ENCODE data around the gene LAMC2.
"Not testable (repeated sequence)": the region's sequence is repeated elsewhere in the genome, so short reads cannot be mapped to it uniquely, and the experiment has no call there.

Gene LAMC2

DNA sequence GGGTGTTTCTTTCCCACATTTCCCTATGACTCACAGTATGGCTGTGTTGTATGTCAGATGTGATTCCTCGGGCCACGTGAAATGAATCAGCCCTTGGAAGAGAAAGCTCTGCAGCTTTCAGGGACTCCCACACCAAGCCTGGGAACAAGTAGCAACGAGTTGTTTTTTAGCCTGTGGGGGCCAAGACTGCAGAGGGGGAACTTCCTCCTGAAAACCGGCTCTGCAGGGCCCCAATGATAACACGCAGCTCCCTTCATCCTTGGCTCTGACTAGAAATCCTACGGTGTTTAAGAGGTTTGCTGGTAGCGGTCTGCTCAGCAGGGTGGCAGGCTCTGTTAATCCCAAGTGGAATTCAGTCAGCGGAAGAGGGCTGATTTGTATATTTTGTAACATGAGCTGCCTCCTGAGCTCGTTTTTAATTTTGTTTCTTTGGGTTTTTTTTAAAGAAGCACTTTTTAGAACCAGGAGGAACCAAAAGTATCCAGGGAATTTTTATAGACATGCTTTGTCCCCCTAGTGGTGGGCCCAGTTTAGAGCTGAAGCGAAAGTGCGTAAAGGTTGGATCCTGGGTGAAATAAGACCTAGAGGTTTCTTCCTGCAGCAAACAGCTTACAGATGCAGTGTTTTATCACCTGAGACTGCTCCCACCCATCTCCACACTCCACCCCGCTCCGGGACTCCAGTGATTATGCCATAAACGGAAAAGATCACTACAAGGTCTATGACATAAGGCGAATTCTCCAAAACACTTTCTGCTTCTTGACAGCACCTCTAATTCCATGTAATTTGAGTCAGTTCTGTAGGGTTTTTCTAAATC, 48.8 kb downstream of the LAMC2 start:
- peak; percentile 90 for DNase-seq (ENCODE audit: low read depth, low spot score)
- peak overlapping the region; percentile 84 for H3K27ac ChIP-seq

DNA sequence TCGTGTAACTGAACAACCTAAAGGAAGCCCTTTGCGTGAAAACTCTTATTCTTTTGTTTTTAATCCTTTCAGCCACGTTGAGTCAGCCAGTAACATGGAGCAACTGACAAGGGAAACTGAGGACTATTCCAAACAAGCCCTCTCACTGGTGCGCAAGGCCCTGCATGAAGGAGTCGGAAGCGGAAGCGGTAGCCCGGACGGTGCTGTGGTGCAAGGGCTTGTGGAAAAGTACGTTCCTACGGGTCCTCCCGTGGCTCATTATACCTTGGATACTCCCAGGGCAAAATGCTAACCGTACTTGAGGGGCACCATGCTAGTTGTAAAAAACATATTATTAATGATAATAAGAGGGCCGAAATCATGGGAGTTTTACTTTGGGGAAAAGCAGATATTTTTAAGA, 49.4 kb downstream of the LAMC2 start:
- H3K27ac ChIP-seq, result peak overlapping the region; percentile 84
- DNase-seq (ENCODE audit: low read depth, low spot score), result no peak

DNA sequence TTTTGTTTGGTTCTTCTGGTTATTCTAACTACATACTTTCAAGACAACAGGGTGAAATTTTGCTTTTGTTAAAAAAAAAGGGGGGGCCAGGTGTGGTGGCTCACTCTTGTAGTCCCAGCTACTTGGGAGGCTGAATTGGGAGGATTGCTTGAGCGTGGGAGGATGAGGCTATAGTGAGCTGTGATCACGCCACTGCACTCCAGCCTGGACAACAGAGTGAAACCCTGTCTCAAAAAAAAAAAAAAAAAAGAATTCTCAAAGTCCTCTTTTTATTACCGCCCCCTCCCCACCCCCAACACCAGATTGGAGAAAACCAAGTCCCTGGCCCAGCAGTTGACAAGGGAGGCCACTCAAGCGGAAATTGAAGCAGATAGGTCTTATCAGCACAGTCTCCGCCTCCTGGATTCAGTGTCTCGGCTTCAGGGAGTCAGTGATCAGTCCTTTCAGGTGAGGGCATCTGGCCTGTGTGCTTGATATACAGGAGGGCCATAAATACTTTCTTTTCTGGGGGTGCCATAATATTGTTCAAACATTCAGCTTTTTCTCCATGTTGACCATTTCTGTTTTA, 50.2 kb downstream of the LAMC2 start:
- H3K27ac ChIP-seq, result peak overlapping the region; percentile 84

DNA sequence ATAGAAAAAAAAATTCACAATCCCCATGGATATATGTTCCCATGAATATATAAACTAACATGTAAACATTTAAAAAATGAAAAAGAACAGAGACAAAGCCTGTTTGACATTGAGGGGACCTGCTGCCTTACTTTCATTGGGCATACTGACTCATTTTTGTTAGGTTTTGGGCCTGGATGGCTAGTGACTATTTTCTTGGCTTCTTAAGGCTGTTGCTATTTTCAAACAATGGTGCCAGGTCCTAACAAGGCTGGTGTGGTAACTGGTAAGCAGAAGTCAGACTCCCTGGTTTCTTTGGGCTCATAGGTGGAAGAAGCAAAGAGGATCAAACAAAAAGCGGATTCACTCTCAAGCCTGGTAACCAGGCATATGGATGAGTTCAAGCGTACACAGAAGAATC, 51.0 kb downstream of the LAMC2 start:
- peak overlapping the region; percentile 84 for H3K27ac ChIP-seq
- no peak for DNase-seq (ENCODE audit: low read depth, low spot score)

More for the DNA sequence above, 50.2 kb downstream of the LAMC2 start:
- no peak for DNase-seq (ENCODE audit: low read depth, low spot score)

DNA sequence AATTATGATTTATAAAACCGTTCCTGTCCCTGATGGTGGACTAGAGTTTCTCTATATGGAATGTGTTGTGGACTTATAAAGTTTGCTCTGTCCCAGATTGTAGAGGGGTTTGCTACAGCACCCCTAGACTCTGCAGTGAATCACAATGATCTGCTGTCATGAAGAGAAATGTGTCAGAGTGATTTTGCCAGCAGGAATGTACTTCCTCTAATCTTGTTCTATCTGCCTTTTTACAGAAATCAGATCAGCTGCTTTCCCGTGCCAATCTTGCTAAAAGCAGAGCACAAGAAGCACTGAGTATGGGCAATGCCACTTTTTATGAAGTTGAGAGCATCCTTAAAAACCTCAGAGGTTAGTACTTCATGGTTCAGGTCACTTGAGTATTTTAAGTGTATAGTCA, 52.0 kb downstream of the LAMC2 start:
- DNase-seq (ENCODE audit: low read depth, low spot score), result no peak
- peak overlapping the region; percentile 84 for H3K27ac ChIP-seq

DNA sequence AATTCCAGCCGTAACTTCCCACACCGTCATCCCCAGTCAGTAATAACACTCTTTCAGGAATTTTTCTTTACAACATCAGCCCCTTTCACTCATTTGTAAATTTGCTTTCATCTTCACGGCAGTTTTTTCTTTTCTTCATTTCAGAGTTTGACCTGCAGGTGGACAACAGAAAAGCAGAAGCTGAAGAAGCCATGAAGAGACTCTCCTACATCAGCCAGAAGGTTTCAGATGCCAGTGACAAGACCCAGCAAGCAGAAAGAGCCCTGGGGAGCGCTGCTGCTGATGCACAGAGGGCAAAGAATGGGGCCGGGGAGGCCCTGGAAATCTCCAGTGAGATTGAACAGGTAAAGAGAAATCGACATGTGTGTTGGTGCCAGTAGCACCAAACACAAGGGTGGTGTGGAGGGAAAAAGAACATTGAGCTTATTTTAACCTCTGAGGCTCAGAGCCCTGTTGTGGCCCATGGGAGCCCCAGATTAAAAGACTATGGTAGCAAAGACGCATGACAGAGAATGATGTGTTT, 53.2 kb downstream of the LAMC2 start:
- H3K27ac ChIP-seq, result peak overlapping the region; percentile 84
- no peak for DNase-seq (ENCODE audit: low read depth, low spot score)

DNA sequence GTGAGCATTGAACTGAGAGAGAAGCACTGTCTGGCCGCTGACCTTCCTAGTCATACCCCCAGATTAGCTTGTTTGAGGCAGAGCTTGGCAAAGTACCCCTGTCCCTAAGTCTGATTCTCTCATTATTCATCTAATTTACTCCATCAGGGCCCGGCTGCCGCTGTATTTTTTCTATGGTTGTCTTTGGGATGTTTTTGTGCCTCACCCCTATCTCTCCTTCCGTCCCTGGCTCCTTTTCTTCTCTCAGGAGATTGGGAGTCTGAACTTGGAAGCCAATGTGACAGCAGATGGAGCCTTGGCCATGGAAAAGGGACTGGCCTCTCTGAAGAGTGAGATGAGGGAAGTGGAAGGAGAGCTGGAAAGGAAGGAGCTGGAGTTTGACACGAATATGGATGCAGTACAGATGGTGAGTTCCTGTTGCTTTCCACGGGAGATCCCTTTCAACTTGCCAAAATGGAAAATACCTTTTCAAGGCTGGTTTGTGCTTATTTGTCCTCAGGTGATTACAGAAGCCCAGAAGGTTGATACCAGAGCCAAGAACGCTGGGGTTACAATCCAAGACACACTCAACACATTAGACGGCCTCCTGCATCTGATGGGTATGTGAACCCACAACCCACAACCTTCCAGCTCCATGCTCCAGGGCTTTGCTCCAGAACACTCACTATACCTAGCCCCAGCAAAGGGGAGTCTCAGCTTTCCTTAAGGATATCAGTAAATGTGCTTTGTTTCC, 53.9 kb downstream of the LAMC2 start:
- peak overlapping the region; percentile 84 for H3K27ac ChIP-seq
- no peak for DNase-seq (ENCODE audit: low read depth, low spot score)

DNA sequence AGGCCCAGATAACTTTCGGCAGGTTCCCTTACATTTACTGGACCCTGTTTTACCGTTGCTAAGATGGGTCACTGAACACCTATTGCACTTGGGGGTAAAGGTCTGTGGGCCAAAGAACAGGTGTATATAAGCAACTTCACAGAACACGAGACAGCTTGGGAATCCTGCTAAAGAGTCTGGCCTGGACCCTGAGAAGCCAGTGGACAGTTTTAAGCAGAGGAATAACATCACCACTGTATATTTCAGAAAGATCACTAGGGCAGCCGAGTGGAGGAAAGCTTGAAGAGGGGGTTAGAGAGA, 54.4 kb downstream of the LAMC2 start:
- DNase-seq (ENCODE audit: low read depth, low spot score), result no peak

DNA sequence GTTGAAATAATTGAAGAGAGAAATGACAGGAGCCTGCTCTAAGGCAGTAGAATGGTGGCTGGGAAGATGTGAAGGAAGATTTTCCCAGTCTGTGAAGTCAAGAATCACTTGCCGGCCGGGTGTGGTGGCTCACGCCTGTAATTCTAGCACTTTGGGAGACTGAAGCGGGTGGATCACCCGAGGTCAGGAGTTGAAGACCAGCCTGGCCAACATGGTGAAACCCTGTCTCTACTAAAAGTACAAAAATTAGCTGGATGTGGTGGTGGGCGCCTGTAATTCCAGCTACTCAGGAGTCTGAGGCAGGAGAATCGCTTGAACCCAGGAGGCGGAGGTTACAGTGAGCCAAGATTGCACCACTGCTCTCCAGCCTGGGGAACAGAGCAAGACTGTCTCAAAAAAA, 54.8 kb downstream of the LAMC2 start:
- peak overlapping the region; percentile 84 for H3K27ac ChIP-seq
- DNase-seq (ENCODE audit: low read depth, low spot score), result not testable (repeated sequence)

More for the DNA sequence above, 54.4 kb downstream of the LAMC2 start:
- H3K27ac ChIP-seq, result peak overlapping the region; percentile 84

DNA sequence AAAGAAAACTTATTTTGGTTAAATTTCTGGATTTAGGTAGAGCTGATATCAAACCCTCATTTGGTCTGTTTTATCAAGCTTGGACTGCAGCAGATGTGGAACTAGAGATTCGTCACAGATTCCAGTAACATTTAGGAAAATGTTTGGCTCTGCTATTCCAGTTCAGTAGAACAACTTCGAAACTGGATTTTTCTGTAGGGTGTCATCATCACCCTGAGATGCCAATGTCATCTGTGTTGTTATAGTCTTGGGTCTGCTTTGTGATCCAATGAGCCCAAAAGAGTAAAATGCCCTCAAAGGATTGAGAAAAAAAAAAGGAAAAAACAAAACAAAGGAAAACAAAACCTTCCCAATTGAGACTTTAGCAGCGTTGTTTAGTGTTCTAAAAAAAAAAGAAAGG, 55.4 kb downstream of the LAMC2 start:
- peak overlapping the region; percentile 84 for H3K27ac ChIP-seq
- no peak for DNase-seq (ENCODE audit: low read depth, low spot score)

DNA sequence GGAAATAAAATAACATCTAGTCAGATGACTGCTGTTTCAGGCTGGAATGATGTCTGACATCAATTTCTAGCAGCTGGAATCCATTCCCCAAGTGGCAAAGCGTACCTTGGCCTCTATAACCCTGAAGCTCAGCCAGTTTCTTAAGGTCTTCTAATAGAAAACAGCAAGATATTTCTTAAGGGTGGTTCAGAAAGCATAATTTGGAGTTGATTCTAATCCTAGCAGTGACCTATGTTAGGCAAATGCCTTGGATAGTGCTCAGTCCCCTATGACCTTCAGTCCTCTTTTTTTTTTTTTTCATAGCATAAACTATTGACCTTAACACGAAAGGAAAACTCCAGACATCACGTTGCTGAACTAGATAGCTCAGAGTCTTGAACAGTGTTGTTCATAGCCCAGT, 56.5 kb downstream of the LAMC2 start:
- DNase-seq (ENCODE audit: low read depth, low spot score), result no peak
- peak overlapping the region; percentile 84 for H3K27ac ChIP-seq

DNA sequence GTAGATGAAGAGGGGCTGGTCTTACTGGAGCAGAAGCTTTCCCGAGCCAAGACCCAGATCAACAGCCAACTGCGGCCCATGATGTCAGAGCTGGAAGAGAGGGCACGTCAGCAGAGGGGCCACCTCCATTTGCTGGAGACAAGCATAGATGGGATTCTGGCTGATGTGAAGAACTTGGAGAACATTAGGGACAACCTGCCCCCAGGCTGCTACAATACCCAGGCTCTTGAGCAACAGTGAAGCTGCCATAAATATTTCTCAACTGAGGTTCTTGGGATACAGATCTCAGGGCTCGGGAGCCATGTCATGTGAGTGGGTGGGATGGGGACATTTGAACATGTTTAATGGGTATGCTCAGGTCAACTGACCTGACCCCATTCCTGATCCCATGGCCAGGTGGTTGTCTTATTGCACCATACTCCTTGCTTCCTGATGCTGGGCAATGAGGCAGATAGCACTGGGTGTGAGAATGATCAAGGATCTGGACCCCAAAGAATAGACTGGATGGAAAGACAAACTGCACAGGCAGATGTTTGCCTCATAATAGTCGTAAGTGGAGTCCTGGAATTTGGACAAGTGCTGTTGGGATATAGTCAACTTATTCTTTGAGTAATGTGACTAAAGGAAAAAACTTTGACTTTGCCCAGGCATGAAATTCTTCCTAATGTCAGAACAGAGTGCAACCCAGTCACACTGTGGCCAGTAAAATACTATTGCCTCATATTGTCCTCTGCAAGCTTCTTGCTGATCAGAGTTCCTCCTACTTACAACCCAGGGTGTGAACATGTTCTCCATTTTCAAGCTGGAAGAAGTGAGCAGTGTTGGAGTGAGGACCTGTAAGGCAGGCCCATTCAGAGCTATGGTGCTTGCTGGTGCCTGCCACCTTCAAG, 57.3 kb downstream of the LAMC2 start:
- H3K27ac ChIP-seq, result peak overlapping the region; percentile 84
- no peak for DNase-seq (ENCODE audit: low read depth, low spot score)

DNA sequence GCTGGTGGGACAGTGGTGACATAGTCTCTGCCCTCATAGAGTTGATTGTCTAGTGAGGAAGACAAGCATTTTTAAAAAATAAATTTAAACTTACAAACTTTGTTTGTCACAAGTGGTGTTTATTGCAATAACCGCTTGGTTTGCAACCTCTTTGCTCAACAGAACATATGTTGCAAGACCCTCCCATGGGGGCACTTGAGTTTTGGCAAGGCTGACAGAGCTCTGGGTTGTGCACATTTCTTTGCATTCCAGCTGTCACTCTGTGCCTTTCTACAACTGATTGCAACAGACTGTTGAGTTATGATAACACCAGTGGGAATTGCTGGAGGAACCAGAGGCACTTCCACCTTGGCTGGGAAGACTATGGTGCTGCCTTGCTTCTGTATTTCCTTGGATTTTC, 58.4 kb downstream of the LAMC2 start:
- DNase-seq (ENCODE audit: low read depth, low spot score), result no peak
- peak overlapping the region; percentile 84 for H3K27ac ChIP-seq

DNA sequence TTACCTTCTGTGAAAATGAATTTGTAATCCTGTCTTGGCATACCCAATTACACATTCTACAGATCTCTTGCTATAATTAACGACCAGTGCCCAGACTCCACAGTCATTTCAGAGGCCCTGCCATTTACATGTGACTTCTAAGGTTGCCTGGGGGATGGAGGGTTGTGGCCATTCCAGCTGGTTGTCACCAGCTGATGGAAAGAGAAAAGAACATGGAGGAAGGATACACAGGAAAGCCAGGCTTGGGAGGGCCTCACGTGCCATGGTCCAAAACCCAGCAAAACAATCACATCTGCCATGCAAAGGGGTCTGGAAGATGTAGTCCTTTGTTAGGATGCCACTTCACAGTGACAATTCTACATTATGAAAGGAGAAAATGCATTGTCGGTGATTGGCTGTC, 59.3 kb downstream of the LAMC2 start:
- H3K27ac ChIP-seq, result peak overlapping the region; percentile 84

DNA sequence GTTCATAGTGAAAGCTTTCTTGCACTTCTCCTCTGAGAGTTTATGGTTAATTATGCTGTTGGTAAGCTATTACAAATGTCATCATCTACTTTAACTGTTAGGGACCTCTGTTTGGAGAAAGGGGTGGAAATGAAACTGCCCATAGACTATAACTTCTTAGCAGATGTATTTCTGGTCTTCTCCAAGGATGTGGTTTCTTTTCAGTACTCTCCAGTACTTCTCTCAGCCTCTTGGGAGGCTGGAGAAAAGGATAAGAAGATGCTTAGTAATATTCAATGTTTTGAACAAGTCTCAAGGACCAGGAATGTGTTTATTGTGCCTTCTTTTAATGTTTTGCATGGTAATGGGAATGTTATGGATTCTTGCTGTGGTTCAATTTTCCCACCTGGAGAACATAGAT, 60.4 kb downstream of the LAMC2 start:
- peak overlapping the region; percentile 84 for H3K27ac ChIP-seq
- DNase-seq (ENCODE audit: low read depth, low spot score), result no peak

More for the DNA sequence above, 59.3 kb downstream of the LAMC2 start:
- DNase-seq (ENCODE audit: low read depth, low spot score), result no peak

DNA sequence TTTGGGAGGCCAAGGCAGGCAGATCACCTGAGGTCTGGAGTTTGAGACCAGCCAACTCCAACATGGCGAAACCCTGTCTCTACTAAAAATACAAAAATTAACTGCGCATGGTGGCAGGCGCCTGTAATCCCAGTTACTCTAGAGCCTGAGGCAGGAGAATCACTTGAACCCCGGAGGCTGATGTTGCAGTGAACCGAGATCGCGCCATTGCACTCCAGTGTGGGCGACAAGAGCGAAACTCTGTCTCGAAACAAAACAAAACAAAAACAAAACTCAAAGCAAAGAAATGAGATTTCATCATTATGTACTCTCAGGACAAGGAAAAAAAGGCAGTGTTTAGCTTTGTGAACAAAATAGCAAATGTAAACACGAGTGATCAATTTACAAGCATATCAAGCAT, 61.0 kb downstream of the LAMC2 start:
- no peak for DNase-seq (ENCODE audit: low read depth, low spot score)
- H3K27ac ChIP-seq, result peak overlapping the region; percentile 84

DNA sequence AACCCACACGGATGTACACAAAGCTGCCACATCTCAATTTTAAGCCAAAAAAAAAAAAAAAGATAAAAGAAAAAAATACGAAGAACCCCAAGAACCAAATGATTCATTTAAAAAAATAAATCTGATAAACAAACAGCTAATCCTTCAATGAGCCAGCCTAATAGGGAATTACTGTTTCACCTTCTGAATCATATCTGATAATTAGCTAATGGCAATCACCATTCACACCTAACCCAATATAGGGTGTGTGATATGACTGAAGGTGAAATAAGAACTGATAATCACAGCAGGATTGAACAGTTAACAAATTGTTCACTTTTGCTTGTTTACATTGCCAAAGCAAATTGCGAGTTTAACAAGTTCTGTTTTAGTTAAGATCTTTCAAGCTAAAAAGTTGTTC, 61.4 kb downstream of the LAMC2 start:
- DNase-seq (ENCODE audit: low read depth, low spot score), result no peak
- peak overlapping the region; percentile 84 for H3K27ac ChIP-seq

DNA sequence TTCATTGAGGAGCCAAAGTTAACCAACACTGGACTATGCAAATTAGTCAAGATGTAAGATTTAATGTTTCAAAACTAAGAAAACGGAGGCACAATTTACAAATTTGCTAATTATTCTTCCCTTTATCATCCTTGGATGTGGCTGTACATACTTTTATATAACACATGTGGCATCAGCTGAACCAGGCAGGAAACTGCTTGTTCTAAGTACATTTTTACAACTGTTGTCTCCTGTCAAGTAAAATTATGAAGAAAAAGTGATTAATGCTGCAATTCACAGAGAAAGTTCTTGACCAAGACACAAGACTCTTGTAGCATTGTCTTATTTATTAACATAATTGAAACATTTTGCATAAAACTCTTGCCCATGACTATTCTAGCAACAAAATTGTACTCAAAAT, 61.9 kb downstream of the LAMC2 start:
- peak overlapping the region; percentile 84 for H3K27ac ChIP-seq
- DNase-seq (ENCODE audit: low read depth, low spot score), result no peak

DNA sequence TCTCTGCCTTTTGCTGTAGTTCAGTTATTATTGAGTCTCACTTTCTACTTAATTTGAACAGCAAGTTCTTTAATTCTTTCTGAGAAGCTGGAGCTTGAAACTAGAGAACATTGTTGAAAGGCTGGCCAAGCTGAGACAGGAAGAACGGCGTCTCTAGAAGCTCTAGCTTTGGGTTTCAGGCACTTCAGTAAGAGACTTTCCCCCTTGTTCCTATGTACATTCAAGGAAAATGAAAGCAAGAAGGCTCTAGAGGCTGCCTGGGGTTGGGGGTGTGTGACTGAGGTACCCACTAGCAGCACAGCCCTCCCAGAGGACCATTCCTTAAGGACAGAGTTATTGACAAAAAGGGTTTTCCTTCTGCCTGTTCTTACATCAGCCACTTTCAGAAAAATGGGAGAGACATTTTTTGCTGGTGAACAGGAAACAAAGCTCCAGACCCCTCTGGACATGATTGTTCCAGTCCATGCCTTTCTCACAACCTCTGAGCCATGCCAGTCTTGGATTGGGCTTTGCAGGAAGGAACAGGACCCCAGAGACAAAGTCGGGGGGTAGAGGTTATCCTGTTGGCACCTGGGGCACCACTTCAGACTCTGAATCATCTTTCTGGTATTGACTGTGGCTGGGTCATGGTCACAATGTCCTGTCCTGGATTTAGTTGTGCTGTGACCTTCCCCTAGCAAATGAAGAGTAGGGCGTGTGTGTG, 63.1 kb downstream of the LAMC2 start:
- DNase-seq (ENCODE audit: low read depth, low spot score), result no peak

More for the DNA sequence above, 63.1 kb downstream of the LAMC2 start:
- peak overlapping the region; percentile 84 for H3K27ac ChIP-seq
